Stimulated activated CD4-positive, alpha-beta T cell treated with anti-CD3 and anti-CD28 coated beads, Interleukin-12 subunit alpha, Interleukin-12 subunit beta, amount 100 ng/mL, for 48 hours (primary cell): Measurements from ENCODE around the gene NAALAD2.

Experiments
- DNase-seq, 3 donors: peaks; one replicate each; pipeline ENCODE4 v3.0.0-alpha.2; 2020; ENCODE audit warnings: low read depth in 2 of 3, low spot score in 1 of 3

NAALAD2 gene

DNA sequence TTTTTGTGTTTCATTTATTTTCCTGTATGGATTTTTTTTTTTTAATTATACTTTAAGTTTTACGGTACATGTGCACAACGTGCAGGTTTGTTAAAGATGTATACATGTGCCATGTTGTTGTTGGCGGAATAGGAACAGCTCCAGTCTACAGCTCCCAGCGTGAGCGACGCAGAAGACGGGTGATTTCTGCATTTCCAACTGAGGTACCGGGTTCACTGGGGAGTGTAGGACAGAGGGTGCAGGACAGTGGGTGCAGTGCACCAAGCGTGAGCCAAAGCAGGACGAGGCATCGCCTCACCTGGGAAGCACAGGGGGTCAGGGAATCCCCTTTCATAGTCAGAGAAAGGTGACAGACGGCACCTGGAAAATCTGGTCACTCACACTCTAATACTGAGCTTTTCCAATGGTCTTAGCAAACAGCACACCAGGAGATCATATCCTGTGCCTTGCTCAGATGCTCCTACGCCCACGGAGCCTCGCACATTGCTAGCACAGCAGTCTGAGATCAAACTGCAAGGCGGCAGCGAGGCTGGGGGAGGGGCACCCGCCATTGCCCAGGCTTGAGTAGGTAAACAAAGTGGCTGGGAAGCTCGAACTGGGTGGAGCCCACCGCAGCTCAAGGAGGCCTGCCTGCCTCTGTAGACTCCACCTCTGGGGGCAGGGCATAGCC, 105.6 kb downstream of the NAALAD2 start:
- peak in 2 of 3 donors; percentile 38 to 50 for DNase-seq

DNA sequence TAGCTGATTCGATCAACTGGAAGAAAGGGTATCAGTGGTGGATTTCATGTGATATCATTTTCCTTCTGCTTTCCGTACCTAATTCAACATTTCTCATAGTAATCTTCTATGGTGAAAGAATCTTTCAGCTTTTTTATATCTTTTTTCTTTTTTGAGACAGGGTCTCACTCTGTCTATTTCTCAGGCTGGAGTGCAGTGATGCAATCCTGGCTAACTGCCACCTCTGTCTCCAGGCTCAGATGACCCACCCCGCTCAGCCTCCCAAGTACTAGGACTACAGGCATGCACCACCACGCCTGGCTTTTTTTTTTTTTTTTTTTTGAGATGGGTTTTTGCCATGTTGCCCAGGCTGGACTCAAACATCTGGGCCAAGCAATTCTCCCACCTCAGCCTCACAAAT, 107.0 kb downstream of the NAALAD2 start:
- DNase-seq: no peak
